HG02623 (cell line): ENCODE measurements around the gene RBM48.
"Not testable (repeated sequence)": the region's sequence is repeated elsewhere in the genome, so short reads cannot be mapped to it uniquely, and the experiment has no call there.

Experiments
- ATAC-seq: cut with Tn5 transposase; IDR thresholded peaks from one replicate; pipeline ENCODE4 v1.9.1; 2021; ENCODE audit warnings: moderate library complexity; ENCODE audit not compliant: unreplicated experiment

The RBM48 gene

GRCh38 chr7:92543542-92543941 is 14.9 kb downstream of the RBM48 start:
- ATAC-seq = not testable (repeated sequence)

GRCh38 chr7:92545116-92545515 is 16.5 kb downstream of the RBM48 start:
- ATAC-seq = not testable (repeated sequence)

GRCh38 chr7:92546856-92547497 is 18.4 kb downstream of the RBM48 start:
- no peak for ATAC-seq

GRCh38 chr7:92547579-92547978 is 19.0 kb downstream of the RBM48 start:
- no peak for ATAC-seq

- no peak for ATAC-seq
These were observed 21.6 kb downstream of the RBM48 start for GRCh38 chr7:92550194-92550593.

- no peak for ATAC-seq
These were observed 28.7 kb downstream of the RBM48 start for GRCh38 chr7:92557249-92557648.

GRCh38 chr7:92557808-92558362 is 29.3 kb downstream of the RBM48 start:
- no peak for ATAC-seq

- no peak for ATAC-seq
These were observed 32.0 kb downstream of the RBM48 start for GRCh38 chr7:92560602-92561001.

GRCh38 chr7:92563345-92563744 is 34.8 kb downstream of the RBM48 start:
- ATAC-seq = no peak

- ATAC-seq = no peak
These were observed 38.9 kb downstream of the RBM48 start for GRCh38 chr7:92567460-92567859.

GRCh38 chr7:92569137-92569536 is 40.5 kb downstream of the RBM48 start:
- ATAC-seq = no peak

GRCh38 chr7:92576296-92576695 is 47.7 kb downstream of the RBM48 start:
- ATAC-seq = no peak

- ATAC-seq = no peak
These were observed 54.4 kb downstream of the RBM48 start for GRCh38 chr7:92582948-92583347.

GRCh38 chr7:92584953-92585352 is 56.4 kb downstream of the RBM48 start:
- ATAC-seq = no peak

GRCh38 chr7:92586403-92586802 is 57.8 kb downstream of the RBM48 start:
- no peak for ATAC-seq

- no peak for ATAC-seq
These were observed 58.2 kb downstream of the RBM48 start for GRCh38 chr7:92586841-92587240.
